Mesenchymal stem cell (in vitro differentiated cells and primary cell): ENCODE data around the gene MCRS1.
"Not testable (repeated sequence)": the region's sequence is repeated elsewhere in the genome, so short reads cannot be mapped to it uniquely, and the experiment has no call there.

Experiments used
- DNase-seq: peaks from one replicate; pipeline ENCODE4 v3.0.0-alpha.2; 2013
- H2AFZ ChIP-seq: one replicate; pipeline ENCODE4 v1.6.1; 2013; ENCODE audit warnings: low read depth, mild to moderate bottlenecking, control low read depth, inconsistent platforms, low read length, moderate library complexity
- H2AK5ac ChIP-seq: 2 replicates; pipeline ENCODE4 v1.6.1; 2013; ENCODE audit warnings: low read length, moderate library complexity, mild to moderate bottlenecking, inconsistent platforms; ENCODE audit not compliant: severe bottlenecking
- H2BK120ac ChIP-seq: one replicate; pipeline ENCODE4 v1.6.1; 2013; ENCODE audit warnings: low read depth, mild to moderate bottlenecking, inconsistent platforms, low read length, moderate library complexity
- H2BK12ac ChIP-seq, 2 experiments: one replicate each; pipeline ENCODE4 v1.6.1; 2013; ENCODE audit warnings: inconsistent platforms in 2 of 2, low read length in 2 of 2, mild to moderate bottlenecking in 2 of 2, moderate library complexity in 2 of 2, control low read depth in 1 of 2
- H2BK15ac ChIP-seq: one replicate; pipeline ENCODE4 v1.6.1; 2013; ENCODE audit warnings: mild to moderate bottlenecking, low read depth, inconsistent platforms; ENCODE audit not compliant: poor library complexity, severe bottlenecking
- H2BK5ac ChIP-seq: 2 replicates; pipeline ENCODE4 v1.6.1; 2013; ENCODE audit warnings: low read depth, mild to moderate bottlenecking, low read length, control low read depth, inconsistent platforms; ENCODE audit not compliant: poor library complexity, severe bottlenecking
- H3K14ac ChIP-seq, 2 experiments: one replicate each; pipeline ENCODE4 v1.6.1; 2013; ENCODE audit warnings: inconsistent platforms in 2 of 2, low read length in 2 of 2, control low read depth in 1 of 2, mild to moderate bottlenecking in 1 of 2, moderate library complexity in 1 of 2
- H3K18ac ChIP-seq, 2 experiments: one replicate each; pipeline ENCODE4 v1.6.1; 2013; ENCODE audit warnings: inconsistent platforms in 2 of 2, low read length in 2 of 2, control low read depth in 1 of 2, low read depth in 1 of 2, mild to moderate bottlenecking in 1 of 2
- H3K23ac ChIP-seq, 2 experiments: one replicate each; pipeline ENCODE4 v1.6.1; 2013; ENCODE audit warnings: inconsistent platforms in 2 of 2, low read length in 2 of 2, mild to moderate bottlenecking in 2 of 2, moderate library complexity in 2 of 2, control low read depth in 1 of 2
- H3K27ac ChIP-seq: 2 replicates; pipeline ENCODE4 v1.5.1; 2013; ENCODE audit warnings: mild to moderate bottlenecking, moderate library complexity, low read length, control low read depth, inconsistent platforms; ENCODE audit not compliant: poor library complexity, severe bottlenecking
- H3K27me3 ChIP-seq, 2 experiments: 2 replicates each; pipeline versions ENCODE4 v1.6.1 to v1.7.0; 2013; ENCODE audit warnings: low read length in 2 of 2, mild to moderate bottlenecking in 2 of 2, moderate library complexity in 2 of 2, control low read depth in 1 of 2, inconsistent platforms in 1 of 2; ENCODE audit not compliant: control insufficient read depth in 1 of 2, insufficient read depth in 1 of 2
- H3K36me3 ChIP-seq, 2 experiments: 2 replicates each; pipeline versions ENCODE4 v1.6.1 to v1.7.0; 2013; ENCODE audit warnings: low read length in 2 of 2, control low read depth in 1 of 2, inconsistent platforms in 1 of 2, low read depth in 1 of 2, mild to moderate bottlenecking in 1 of 2; ENCODE audit not compliant: insufficient read depth in 2 of 2, control insufficient read depth in 1 of 2
- H3K4ac ChIP-seq, 2 experiments: one replicate each; pipeline ENCODE4 v1.6.1; 2013; ENCODE audit warnings: inconsistent platforms in 2 of 2, low read length in 2 of 2, mild to moderate bottlenecking in 2 of 2, moderate library complexity in 2 of 2, control low read depth in 1 of 2, low read depth in 1 of 2
- H3K4me1 ChIP-seq: 2 replicates; pipeline ENCODE4 v1.6.1; 2013; ENCODE audit warnings: low read depth, low read length, control low read depth; ENCODE audit not compliant: control insufficient read depth, insufficient read depth
- H3K4me2 ChIP-seq: 2 replicates; pipeline ENCODE4 v1.6.1; 2013; ENCODE audit warnings: low read length, mild to moderate bottlenecking, inconsistent platforms; ENCODE audit not compliant: poor library complexity, severe bottlenecking
- H3K4me3 ChIP-seq, 2 experiments: 2 replicates each; pipeline versions ENCODE4 v1.5.1 to v1.7.0; 2013; ENCODE audit warnings: low read length in 2 of 2, mild to moderate bottlenecking in 2 of 2, control low read depth in 1 of 2, low read depth in 1 of 2; ENCODE audit not compliant: insufficient read depth in 1 of 2
- H3K79me1 ChIP-seq: replicated peaks from 2 replicates; pipeline ENCODE4 v1.6.1; 2013; ENCODE audit warnings: mild to moderate bottlenecking, control low read depth, low read length, inconsistent platforms; ENCODE audit not compliant: poor library complexity, severe bottlenecking
- H3K9ac ChIP-seq: 2 replicates; pipeline ENCODE4 v1.7.0; 2013; ENCODE audit warnings: mild to moderate bottlenecking, low read length, moderate library complexity
- H3K9me3 ChIP-seq: 2 replicates; pipeline ENCODE4 v1.7.0; 2013; ENCODE audit warnings: mild to moderate bottlenecking, low read length; ENCODE audit not compliant: control insufficient read depth
- H4K8ac ChIP-seq: one replicate; pipeline ENCODE4 v1.6.1; 2013; ENCODE audit warnings: inconsistent platforms, mild to moderate bottlenecking, low read length, moderate library complexity
- H4K91ac ChIP-seq: one replicate; pipeline ENCODE4 v1.6.1; 2013; ENCODE audit warnings: mild to moderate bottlenecking, low read length, inconsistent platforms
- WGBS: methylation state at CpG from one replicate; pipeline ENCODE4 v1.1.7; 2013; ENCODE audit warnings: mixed read lengths; 5-methylcytosine and 5-hydroxymethylcytosine counted together

Gene MCRS1

DNA sequence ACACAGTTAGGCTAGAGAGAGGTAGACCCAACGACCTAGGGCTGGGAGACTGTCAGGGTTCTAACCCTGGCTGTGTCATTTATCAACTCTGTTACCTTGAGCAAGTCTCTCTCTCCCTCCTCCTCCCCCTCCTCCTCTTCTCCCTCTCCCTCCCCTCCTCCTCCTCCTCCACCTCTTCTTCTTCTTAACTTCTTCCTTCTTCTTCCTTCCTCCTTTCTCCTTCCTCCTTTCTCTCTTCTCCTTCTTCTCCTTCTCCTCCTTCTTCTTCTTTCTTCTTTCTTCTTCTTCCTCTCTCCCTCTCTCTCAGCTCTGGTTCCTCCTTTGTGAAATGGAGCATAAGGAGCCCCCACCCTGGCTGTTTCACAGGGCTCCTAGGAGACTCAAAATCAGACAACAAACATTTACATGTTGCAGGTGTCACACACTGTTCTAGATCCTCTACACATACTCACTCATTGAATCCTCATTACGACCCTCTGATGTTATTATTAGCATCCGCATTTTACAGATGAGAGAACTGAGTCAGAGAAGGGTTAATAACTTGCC is 31.3 kb downstream of the MCRS1 start:
- Histone ChIP-seq H3K27me3 (peaks cover 27 to 46% of the 10 kb centered on the region in 2 experiments), H3K79me1 (no peaks in the 10 kb centered on the region), H3K14ac (no peak overlapping the region), H2AK5ac (no peak overlapping the region), H4K8ac (no peak overlapping the region), H2BK12ac (no peak overlapping the region), H3K4me1 (peaks cover 18% of the 10 kb centered on the region), H3K18ac (no peak overlapping the region), H2BK5ac (no peak overlapping the region), H3K36me3 (peaks cover 0 to 6% of the 10 kb centered on the region in 2 experiments), H3K23ac (no peak overlapping the region), H2AFZ (no peak overlapping the region), H2BK120ac (no peak overlapping the region), H3K4ac (no peak overlapping the region), H3K4me3 (no peak overlapping the region), H4K91ac (no peak overlapping the region), H2BK15ac (no peak overlapping the region), H3K4me2 (no peak overlapping the region), H3K27ac (no peak overlapping the region), H3K9ac (no peak overlapping the region), H3K9me3 (no peaks in the 10 kb centered on the region)
- DNase-seq = no peak
- 77% methylated on average over 3 of the region's 3 CpGs for WGBS

DNA sequence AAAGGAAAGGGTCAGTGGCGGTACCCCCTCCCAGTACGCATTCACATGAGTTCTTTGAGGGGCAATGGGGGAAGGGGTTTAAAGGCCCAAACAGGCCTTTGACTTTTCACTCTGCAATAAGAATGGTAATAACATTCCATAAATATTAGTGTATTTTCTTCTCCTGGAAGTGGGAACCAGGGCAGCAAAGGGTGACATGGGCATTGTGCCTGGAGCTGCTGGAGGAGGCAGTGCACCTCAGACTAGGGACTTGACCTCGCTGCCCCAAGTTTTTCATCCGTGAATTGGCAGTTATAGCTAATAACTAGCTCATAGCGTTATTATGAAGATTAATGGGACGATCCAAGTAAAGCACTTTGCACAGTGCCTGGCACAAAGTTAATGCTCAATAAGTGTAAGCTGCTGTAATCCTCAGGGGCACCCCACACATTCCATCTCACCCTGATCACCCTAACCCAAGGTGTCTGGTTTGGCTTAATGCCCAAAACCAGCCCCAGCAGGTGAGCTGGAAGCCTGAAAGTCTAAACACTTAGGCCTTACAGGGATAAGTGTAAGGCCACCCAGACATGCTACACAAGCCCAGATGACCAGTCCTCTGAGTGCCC is 31.9 kb downstream of the MCRS1 start:
- Histone ChIP-seq H2BK120ac (no peak overlapping the region), H3K4ac (no peak overlapping the region), H2AK5ac (no peak overlapping the region), H3K9ac (no peak overlapping the region), H3K14ac (no peak overlapping the region), H3K36me3 (peaks cover 0 to 6% of the 10 kb centered on the region in 2 experiments), H2BK12ac (no peak overlapping the region), H3K23ac (no peak overlapping the region), H2AFZ (no peak overlapping the region), H3K27me3 (peaks cover 27 to 42% of the 10 kb centered on the region in 2 experiments), H3K9me3 (no peaks in the 10 kb centered on the region), H4K8ac (no peak overlapping the region), H4K91ac (no peak overlapping the region), H3K4me2 (no peak overlapping the region), H2BK15ac (no peak overlapping the region), H3K27ac (no peak overlapping the region), H3K4me1 (peaks cover 18% of the 10 kb centered on the region), H2BK5ac (no peak overlapping the region), H3K18ac (no peak overlapping the region), H3K79me1 (no peaks in the 10 kb centered on the region), H3K4me3 (no peak overlapping the region)
- no peak for DNase-seq
- WGBS = 93% methylated on average over 4 of the region's 6 CpGs

DNA sequence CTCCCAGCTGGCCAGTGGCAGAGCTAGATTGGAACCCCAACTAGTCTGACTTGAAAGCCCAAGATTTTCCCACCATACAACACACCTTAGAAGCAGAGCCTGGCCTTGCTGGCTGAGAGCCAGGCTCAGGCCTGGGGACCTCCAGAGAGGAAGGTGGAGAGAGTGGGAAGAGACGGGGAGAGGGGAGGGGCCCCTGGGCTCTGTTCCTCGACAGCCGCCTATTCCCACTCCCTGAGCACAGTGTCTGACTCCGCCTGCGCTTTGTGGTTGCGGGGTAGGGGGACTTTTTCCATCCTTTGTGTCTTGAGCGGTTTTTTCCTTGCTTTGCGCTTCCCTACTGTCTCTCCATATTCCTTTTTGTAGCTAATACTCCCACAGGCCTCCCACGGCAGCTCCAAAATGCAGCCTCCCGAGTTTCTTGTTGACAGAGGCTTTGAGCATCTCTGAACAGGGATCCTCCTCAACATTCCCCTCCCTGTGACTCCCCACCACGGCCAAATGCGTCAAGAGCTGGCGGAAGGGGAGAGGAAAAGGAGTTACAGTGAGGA is 33.1 kb downstream of the MCRS1 start:
- WGBS = 66% methylated on average over 10 of the region's 13 CpGs
- no peak overlapping the region for H2BK15ac ChIP-seq
- H2BK12ac ChIP-seq = no peak overlapping the region
- H3K4me2 ChIP-seq = no peak overlapping the region
- H3K9me3 ChIP-seq = no peaks in the 10 kb centered on the region
- no peak overlapping the region for H2BK5ac ChIP-seq
- no peak overlapping the region for H3K14ac ChIP-seq
- no peak overlapping the region for H3K27ac ChIP-seq
- H3K4me1 ChIP-seq = peaks cover 18% of the 10 kb centered on the region
- no peak overlapping the region for H3K18ac ChIP-seq
- no peaks in the 10 kb centered on the region for H3K79me1 ChIP-seq
- H3K23ac ChIP-seq = no peak overlapping the region
- H3K27me3 ChIP-seq = peaks cover 18 to 30% of the 10 kb centered on the region in 2 experiments
- no peak overlapping the region for H2AK5ac ChIP-seq
- H2BK120ac ChIP-seq = no peak overlapping the region
- H4K8ac ChIP-seq = no peak overlapping the region
- no peak overlapping the region for H3K9ac ChIP-seq
- DNase-seq = no peak
- no peak overlapping the region for H2AFZ ChIP-seq
- H3K4ac ChIP-seq = no peak overlapping the region
- no peak overlapping the region for H3K4me3 ChIP-seq
- no peak overlapping the region for H4K91ac ChIP-seq
- peaks cover 0 to 8% of the 10 kb centered on the region in 2 experiments for H3K36me3 ChIP-seq

DNA sequence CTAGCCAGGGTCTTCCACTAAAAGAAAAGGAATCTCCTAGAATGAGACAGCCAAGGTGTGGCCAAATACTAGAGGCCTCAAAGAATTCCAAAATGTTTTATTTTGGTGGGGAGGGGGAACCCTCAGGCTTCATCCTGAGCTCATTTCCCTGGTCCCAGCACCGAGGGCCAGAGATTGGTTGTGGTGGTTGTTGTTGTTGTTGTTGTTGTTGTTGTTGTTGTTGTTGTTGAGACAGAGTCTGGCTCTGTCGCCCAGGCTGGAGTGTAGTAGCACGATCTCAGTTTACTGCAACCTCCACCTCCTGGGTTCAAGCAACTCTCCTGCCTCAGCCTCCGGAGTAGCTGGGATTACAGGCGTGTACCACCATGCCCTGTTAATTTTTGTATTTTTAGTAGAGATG is 33.8 kb downstream of the MCRS1 start:
- not testable (repeated sequence) for H3K27ac ChIP-seq, H3K4ac ChIP-seq, H2AK5ac ChIP-seq, H3K9ac ChIP-seq, H3K4me2 ChIP-seq, H2BK12ac ChIP-seq, H3K23ac ChIP-seq, H3K79me1 ChIP-seq, H3K36me3 ChIP-seq, H2BK5ac ChIP-seq, H4K8ac ChIP-seq, H2BK120ac ChIP-seq, H2AFZ ChIP-seq, H4K91ac ChIP-seq, H2BK15ac ChIP-seq, H3K4me3 ChIP-seq, H3K18ac ChIP-seq, H3K9me3 ChIP-seq, DNase-seq, H3K14ac ChIP-seq
- WGBS = 97% methylated on average over 3 of the region's 5 CpGs
- Histone ChIP-seq H3K27me3 (peaks cover 13 to 24% of the 10 kb centered on the region in 2 experiments), H3K4me1 (peaks cover 18% of the 10 kb centered on the region)
